Measurements from ENCODE around the gene PAX8. TPM values are rescaled to one million over a fixed set of nuclear protein-coding genes. Genes with fewer than 3 reads are reported as not detected.
"Not testable (repeated sequence)": the region's sequence is repeated elsewhere in the genome, so short reads cannot be mapped to it uniquely, and the experiment has no call there.

The PAX8 gene
- total RNA-seq, 5 donors from 2014 or later (not counting 1 experiment from before 2014, with no cell fraction given) = 1.0 to 1.8 (median 1.3) TPM

DNA sequence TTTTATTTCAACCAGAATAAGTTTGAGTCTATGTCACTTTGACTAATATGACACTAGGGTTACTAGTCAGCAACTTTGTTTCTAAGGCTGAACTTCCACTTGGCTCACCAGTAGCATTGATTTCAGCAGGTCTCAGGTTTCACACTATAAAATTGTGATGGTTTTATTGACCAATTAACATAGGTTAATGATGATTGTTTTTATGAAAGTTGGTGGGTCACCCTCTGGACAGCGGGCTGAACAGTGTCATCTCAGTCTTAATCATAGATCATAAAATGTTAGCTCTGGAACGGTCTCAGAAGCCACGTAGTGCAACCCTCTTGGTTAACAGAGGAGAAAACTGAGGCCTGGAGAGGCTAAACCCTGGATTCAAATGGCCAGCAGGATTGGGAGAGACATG is 40.2 kb upstream of the PAX8 start:
- H3K4me3 Mint-ChIP-seq; H3K9me3 Mint-ChIP-seq; H3K36me3 Mint-ChIP-seq; H3K27ac ChIP-seq (ENCODE audit: low read length); H3K4me3 ChIP-seq (ENCODE audit: control insufficient read depth in 1 of 2, extremely low read depth in 1 of 2, low read length in 1 of 2); ATAC-seq (replicated peaks in 1 of 4); POLR2A ChIA-PET; H3K9me3 ChIP-seq; H3K4me1 Mint-ChIP-seq; H3K36me3 ChIP-seq (ENCODE audit: control insufficient read depth in 2 of 2, extremely low read depth in 1 of 2, insufficient read depth in 1 of 2, low read length in 1 of 2); H3K27me3 ChIP-seq (replicated peaks in 1 of 2; ENCODE audit: control insufficient read depth in 2 of 2, extremely low read depth in 1 of 2, insufficient read depth in 2 of 2, low read length in 1 of 2); H3K27ac Mint-ChIP-seq; CTCF ChIA-PET; H3K4me1 ChIP-seq (ENCODE audit: control insufficient read depth in 1 of 2, extremely low read depth in 1 of 2, insufficient read depth in 2 of 2, low read length in 2 of 2); DNase-seq: not testable (repeated sequence)
- H3K27me3 Mint-ChIP-seq = peaks cover 13 to 20% of the 10 kb centered on the region in 2 donors
- WGBS (ENCODE audit: insufficient coverage) = 81% methylated on average over 3 of the region's 3 CpGs

DNA sequence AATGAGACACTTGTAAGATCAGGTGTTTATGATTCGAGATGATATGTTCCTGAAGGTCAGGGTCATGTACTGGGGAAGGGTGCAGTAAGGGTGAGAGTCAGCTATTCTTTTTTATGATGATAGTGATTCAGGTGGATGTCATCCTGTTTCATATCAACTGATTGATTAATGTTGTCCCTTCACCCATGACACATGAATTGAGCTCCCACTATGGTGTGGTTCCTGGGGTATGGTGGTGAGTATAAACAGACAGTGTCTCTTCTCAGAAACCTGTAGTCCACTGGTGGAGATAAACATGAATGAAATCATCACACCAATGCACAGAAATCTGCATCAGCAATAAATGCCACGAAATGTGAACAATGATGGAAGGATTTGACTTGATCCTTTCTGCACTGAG is 37.4 kb upstream of the PAX8 start:
- Histone ChIP-seq H3K9me3 (no peaks in the 10 kb centered on the region), H3K36me3 (ENCODE audit: control insufficient read depth in 2 of 2, extremely low read depth in 1 of 2, insufficient read depth in 1 of 2, low read length in 1 of 2) (no peaks in the 10 kb centered on the region), H3K27me3 (replicated peaks in 1 of 2; ENCODE audit: control insufficient read depth in 2 of 2, extremely low read depth in 1 of 2, insufficient read depth in 2 of 2, low read length in 1 of 2) (peaks cover 0 to 5% of the 10 kb centered on the region in 2 experiments), H3K4me3 (ENCODE audit: control insufficient read depth in 1 of 2, extremely low read depth in 1 of 2, low read length in 1 of 2) (no peak overlapping the region), H3K4me1 (ENCODE audit: control insufficient read depth in 1 of 2, extremely low read depth in 1 of 2, insufficient read depth in 2 of 2, low read length in 2 of 2) (no peaks in the 10 kb centered on the region), H3K27ac (ENCODE audit: low read length) (no peak overlapping the region)
- whole genome bisulfite sequencing (ENCODE audit: insufficient coverage) = 29% methylated on average over 1 of the region's 2 CpGs
- no peak overlapping the region for H3K4me3 Mint-ChIP-seq
- no peak for DNase-seq
- H3K27me3 Mint-ChIP-seq = peaks cover 9 to 14% of the 10 kb centered on the region in 2 donors
- ChIA-PET POLR2A (no interaction called here), CTCF (no interaction called here)
- no peaks in the 10 kb centered on the region for H3K4me1 Mint-ChIP-seq
- H3K36me3 Mint-ChIP-seq = no peaks in the 10 kb centered on the region
- no peaks in the 10 kb centered on the region for H3K9me3 Mint-ChIP-seq
- H3K27ac Mint-ChIP-seq = no peak overlapping the region
- ATAC-seq (replicated peaks in 1 of 4) = no peak

DNA sequence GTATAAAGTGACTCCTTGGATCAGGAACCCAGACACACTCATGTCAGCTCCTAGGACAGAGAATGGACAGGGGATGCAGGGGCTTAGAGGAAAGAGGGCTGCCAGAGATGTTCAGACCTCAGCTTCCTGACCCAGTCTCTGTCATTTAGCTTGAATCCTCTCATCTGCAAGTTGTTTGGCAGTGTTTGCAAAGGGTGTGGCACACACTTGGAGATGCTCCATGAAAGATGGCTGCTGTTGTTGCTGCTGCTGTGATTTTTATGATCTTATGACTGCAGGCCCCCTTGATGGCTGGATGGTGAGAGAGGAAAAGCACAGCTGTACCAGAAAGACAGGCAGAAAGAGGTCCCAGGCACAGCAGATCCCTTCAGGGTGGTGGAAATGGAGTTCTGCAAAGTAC is 35.9 kb upstream of the PAX8 start:
- H3K27me3 Mint-ChIP-seq = peaks cover 4 to 14% of the 10 kb centered on the region in 2 donors
- H3K27ac ChIP-seq (ENCODE audit: low read length); H3K4me3 Mint-ChIP-seq; ATAC-seq (replicated peaks in 1 of 4); H3K27ac Mint-ChIP-seq; H3K27me3 ChIP-seq (replicated peaks in 1 of 2; ENCODE audit: control insufficient read depth in 2 of 2, extremely low read depth in 1 of 2, insufficient read depth in 2 of 2, low read length in 1 of 2); H3K9me3 Mint-ChIP-seq; H3K4me1 ChIP-seq (ENCODE audit: control insufficient read depth in 1 of 2, extremely low read depth in 1 of 2, insufficient read depth in 2 of 2, low read length in 2 of 2); CTCF ChIA-PET; H3K36me3 Mint-ChIP-seq; H3K4me1 Mint-ChIP-seq; H3K9me3 ChIP-seq; DNase-seq; H3K36me3 ChIP-seq (ENCODE audit: control insufficient read depth in 2 of 2, extremely low read depth in 1 of 2, insufficient read depth in 1 of 2, low read length in 1 of 2); H3K4me3 ChIP-seq (ENCODE audit: control insufficient read depth in 1 of 2, extremely low read depth in 1 of 2, low read length in 1 of 2): not testable (repeated sequence)
- POLR2A ChIA-PET = interaction anchor here in 1 of 2 donors (0.6 kb wide), 1 partner anchor 274 kb away, joined by 4 read pairs; no protein-coding TSS in a partner anchor

DNA sequence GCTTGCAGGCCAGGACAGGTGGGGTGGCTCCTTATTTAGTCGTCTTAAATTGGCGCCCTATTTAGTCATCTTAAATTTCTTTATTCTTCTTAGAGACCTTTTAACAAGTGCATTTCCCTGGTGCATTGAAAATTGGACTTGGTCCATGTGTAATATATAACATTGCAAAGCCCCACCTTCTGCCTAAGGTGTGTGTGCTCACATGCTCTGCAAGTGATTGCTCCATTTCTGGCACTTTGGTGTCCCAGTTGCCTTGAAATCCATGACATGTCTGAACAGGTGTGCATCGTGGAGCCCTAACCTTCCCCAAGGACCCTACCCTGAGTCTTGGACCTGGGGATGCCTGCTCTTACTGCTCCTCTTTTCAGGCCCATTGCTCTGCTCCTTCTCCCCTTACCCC is 35.5 kb upstream of the PAX8 start:
- H3K9me3 ChIP-seq; DNase-seq; H3K4me1 Mint-ChIP-seq; H3K4me1 ChIP-seq (ENCODE audit: control insufficient read depth in 1 of 2, extremely low read depth in 1 of 2, insufficient read depth in 2 of 2, low read length in 2 of 2); H3K27me3 ChIP-seq (replicated peaks in 1 of 2; ENCODE audit: control insufficient read depth in 2 of 2, extremely low read depth in 1 of 2, insufficient read depth in 2 of 2, low read length in 1 of 2); H3K9me3 Mint-ChIP-seq; H3K27ac ChIP-seq (ENCODE audit: low read length); CTCF ChIA-PET; H3K36me3 Mint-ChIP-seq; H3K27ac Mint-ChIP-seq; ATAC-seq (replicated peaks in 1 of 4); H3K36me3 ChIP-seq (ENCODE audit: control insufficient read depth in 2 of 2, extremely low read depth in 1 of 2, insufficient read depth in 1 of 2, low read length in 1 of 2); H3K4me3 Mint-ChIP-seq; H3K4me3 ChIP-seq (ENCODE audit: control insufficient read depth in 1 of 2, extremely low read depth in 1 of 2, low read length in 1 of 2): not testable (repeated sequence)
- POLR2A ChIA-PET = interaction anchor here in 1 of 2 donors (0.6 kb wide), 1 partner anchor 273 kb away, joined by 4 read pairs; no protein-coding TSS in a partner anchor
- 60% methylated on average over 1 of the region's 3 CpGs for WGBS (ENCODE audit: insufficient coverage)
- peaks cover 4 to 12% of the 10 kb centered on the region in 2 donors for H3K27me3 Mint-ChIP-seq

DNA sequence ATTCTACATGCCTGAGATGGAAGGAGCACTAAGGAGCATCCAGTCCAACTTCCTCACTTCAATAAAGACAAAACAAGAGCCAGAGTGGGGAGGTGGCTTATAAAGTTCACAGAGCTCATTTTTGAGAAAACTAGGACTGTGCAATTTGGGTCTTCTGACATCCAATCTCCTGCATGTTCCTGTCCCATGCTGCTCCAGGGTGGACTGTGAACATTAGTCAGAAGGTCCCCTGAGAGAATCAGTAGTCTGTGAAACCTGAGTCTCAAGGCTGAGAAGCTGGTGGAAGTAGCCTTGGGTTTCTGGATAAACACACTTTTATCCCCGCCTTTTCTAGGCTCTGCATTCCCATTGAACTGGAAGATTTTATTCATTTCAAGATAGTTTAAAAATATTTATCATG is 33.1 kb upstream of the PAX8 start:
- H3K4me3 ChIP-seq (ENCODE audit: control insufficient read depth in 1 of 2, extremely low read depth in 1 of 2, low read length in 1 of 2); H3K4me1 ChIP-seq (ENCODE audit: control insufficient read depth in 1 of 2, extremely low read depth in 1 of 2, insufficient read depth in 2 of 2, low read length in 2 of 2); H3K27ac ChIP-seq (ENCODE audit: low read length); H3K27me3 ChIP-seq (replicated peaks in 1 of 2; ENCODE audit: control insufficient read depth in 2 of 2, extremely low read depth in 1 of 2, insufficient read depth in 2 of 2, low read length in 1 of 2); H3K9me3 Mint-ChIP-seq; H3K36me3 ChIP-seq (ENCODE audit: control insufficient read depth in 2 of 2, extremely low read depth in 1 of 2, insufficient read depth in 1 of 2, low read length in 1 of 2); H3K27ac Mint-ChIP-seq; ATAC-seq (replicated peaks in 1 of 4); H3K4me1 Mint-ChIP-seq; H3K9me3 ChIP-seq; H3K36me3 Mint-ChIP-seq; POLR2A ChIA-PET; DNase-seq; H3K4me3 Mint-ChIP-seq: not testable (repeated sequence)
- H3K27me3 Mint-ChIP-seq = peaks cover 14 to 19% of the 10 kb centered on the region in 2 donors
- CTCF ChIA-PET = interaction anchor here in 1 of 2 donors (0.6 kb wide), 1 partner anchor 28 kb away, joined by 6 read pairs; no protein-coding TSS in a partner anchor
- WGBS (ENCODE audit: insufficient coverage) = no CpG with 5 or more reads among the region's 1 CpG

DNA sequence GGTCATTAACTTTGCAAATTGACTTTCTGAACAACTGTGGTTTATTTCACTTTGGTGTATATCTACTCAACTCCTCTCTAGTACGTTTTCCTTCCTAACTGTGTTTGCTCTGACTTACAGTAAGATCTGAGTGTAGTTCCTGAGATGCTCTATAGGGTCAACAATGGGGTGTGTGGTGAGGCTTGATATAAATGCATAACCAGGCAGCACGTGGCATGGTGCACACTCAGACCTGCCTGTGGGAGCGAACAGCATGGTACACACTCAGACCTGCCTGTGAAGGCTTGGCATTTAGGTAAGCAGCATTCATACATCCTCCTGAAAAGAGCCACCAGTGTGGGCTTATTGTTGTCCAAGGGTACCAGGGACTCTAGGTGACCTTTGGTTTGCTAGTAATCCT is 32.5 kb upstream of the PAX8 start:
- 67% methylated on average over 2 of the region's 3 CpGs for WGBS (ENCODE audit: insufficient coverage)

More for the DNA sequence above, 32.5 kb upstream of the PAX8 start:
- H3K27me3 ChIP-seq (replicated peaks in 1 of 2; ENCODE audit: control insufficient read depth in 2 of 2, extremely low read depth in 1 of 2, insufficient read depth in 2 of 2, low read length in 1 of 2); H3K4me1 ChIP-seq (ENCODE audit: control insufficient read depth in 1 of 2, extremely low read depth in 1 of 2, insufficient read depth in 2 of 2, low read length in 2 of 2); POLR2A ChIA-PET; H3K4me3 ChIP-seq (ENCODE audit: control insufficient read depth in 1 of 2, extremely low read depth in 1 of 2, low read length in 1 of 2); DNase-seq; H3K36me3 Mint-ChIP-seq; H3K9me3 Mint-ChIP-seq; ATAC-seq (replicated peaks in 1 of 4); H3K27ac Mint-ChIP-seq; H3K9me3 ChIP-seq; H3K27ac ChIP-seq (ENCODE audit: low read length); H3K4me3 Mint-ChIP-seq; H3K36me3 ChIP-seq (ENCODE audit: control insufficient read depth in 2 of 2, extremely low read depth in 1 of 2, insufficient read depth in 1 of 2, low read length in 1 of 2); H3K4me1 Mint-ChIP-seq: not testable (repeated sequence)
- peaks cover 14 to 21% of the 10 kb centered on the region in 2 donors for H3K27me3 Mint-ChIP-seq
- CTCF ChIA-PET = interaction anchor here in 1 of 2 donors (0.6 kb wide), 1 partner anchor 27 kb away, joined by 6 read pairs; no protein-coding TSS in a partner anchor
